ENCODE data around the gene TMEM81. TPM values are rescaled to one million over a fixed set of nuclear protein-coding genes. Genes with fewer than 3 reads are reported as not detected.
A peak's percentile ranks its signal among the peaks of the same experiment; 100 is the strongest.

The TMEM81 gene
- total RNA-seq, 1 donor from 2014 or later = 3.3 TPM

DNA sequence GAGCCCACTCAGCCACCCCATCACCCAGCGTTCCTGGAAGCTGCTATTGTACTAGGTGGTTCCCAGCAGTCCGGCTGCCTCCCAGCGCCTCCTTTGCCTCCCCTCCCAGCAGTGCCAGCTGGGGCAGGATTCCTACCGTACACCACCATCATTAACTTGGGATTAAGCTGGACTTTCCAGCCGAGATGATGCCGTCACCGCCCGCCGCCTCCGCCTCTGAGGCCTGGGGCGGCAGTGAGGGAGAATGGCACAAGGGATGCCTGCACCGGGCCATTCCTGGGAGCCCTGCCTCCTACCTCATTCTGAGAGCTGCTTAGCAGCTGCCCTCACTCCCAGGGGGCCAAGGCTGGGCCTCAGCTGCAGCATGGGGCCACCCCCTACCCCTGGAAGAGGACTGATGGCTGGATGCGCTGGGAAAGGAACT is 28.1 kb downstream of the TMEM81 start:
- no peaks in the 10 kb centered on the region for H3K79me2 ChIP-seq (ENCODE audit: low read depth)
- H3K27ac Mint-ChIP-seq = no peak overlapping the region
- H3K4me2 ChIP-seq = peak overlapping the region; percentile 27
- H4K20me1 ChIP-seq (ENCODE audit: low read depth) = no peaks in the 10 kb centered on the region
- H3K4me1 Mint-ChIP-seq = peaks cover 33% of the 10 kb centered on the region
- TF ChIP-seq EZH2phosphoT487 (IDR thresholded peaks at IDR 0.05) = no peak
- TF ChIP-seq, protein P1, sequence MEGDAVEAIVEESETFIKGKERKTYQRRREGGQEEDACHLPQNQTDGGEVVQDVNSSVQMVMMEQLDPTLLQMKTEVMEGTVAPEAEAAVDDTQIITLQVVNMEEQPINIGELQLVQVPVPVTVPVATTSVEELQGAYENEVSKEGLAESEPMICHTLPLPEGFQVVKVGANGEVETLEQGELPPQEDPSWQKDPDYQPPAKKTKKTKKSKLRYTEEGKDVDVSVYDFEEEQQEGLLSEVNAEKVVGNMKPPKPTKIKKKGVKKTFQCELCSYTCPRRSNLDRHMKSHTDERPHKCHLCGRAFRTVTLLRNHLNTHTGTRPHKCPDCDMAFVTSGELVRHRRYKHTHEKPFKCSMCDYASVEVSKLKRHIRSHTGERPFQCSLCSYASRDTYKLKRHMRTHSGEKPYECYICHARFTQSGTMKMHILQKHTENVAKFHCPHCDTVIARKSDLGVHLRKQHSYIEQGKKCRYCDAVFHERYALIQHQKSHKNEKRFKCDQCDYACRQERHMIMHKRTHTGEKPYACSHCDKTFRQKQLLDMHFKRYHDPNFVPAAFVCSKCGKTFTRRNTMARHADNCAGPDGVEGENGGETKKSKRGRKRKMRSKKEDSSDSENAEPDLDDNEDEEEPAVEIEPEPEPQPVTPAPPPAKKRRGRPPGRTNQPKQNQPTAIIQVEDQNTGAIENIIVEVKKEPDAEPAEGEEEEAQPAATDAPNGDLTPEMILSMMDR (IDR thresholded peaks at IDR 0.05) = no peak
- no peak for TF ChIP-seq EZH2 (IDR thresholded peaks at IDR 0.05)
- H3K9me3 Mint-ChIP-seq = no peaks in the 10 kb centered on the region
- H3K27me3 Mint-ChIP-seq (ENCODE audit: insufficient read depth, low read depth) = peaks cover 9% of the 10 kb centered on the region
- H2AFZ ChIP-seq (replicated peaks) = no peak overlapping the region
- no peaks in the 10 kb centered on the region for H3K36me3 Mint-ChIP-seq
- no peaks in the 10 kb centered on the region for H3K27me3 ChIP-seq
- H3K36me3 ChIP-seq = no peaks in the 10 kb centered on the region
- H3K9me3 ChIP-seq (ENCODE audit: low read depth) = no peaks in the 10 kb centered on the region
- DNase-seq (ENCODE audit: low spot score) = peak; percentile 40
- H3K4me3 Mint-ChIP-seq = no peak overlapping the region
- peaks cover 7% of the 10 kb centered on the region for H3F3A ChIP-seq (ENCODE audit: low read depth)
- peak overlapping the region; percentile 35 for H3K27ac ChIP-seq
- H3K4me3 ChIP-seq = no peak overlapping the region
- peaks cover 30% of the 10 kb centered on the region for H3K4me1 ChIP-seq
- no peak overlapping the region for H3K9ac ChIP-seq

DNA sequence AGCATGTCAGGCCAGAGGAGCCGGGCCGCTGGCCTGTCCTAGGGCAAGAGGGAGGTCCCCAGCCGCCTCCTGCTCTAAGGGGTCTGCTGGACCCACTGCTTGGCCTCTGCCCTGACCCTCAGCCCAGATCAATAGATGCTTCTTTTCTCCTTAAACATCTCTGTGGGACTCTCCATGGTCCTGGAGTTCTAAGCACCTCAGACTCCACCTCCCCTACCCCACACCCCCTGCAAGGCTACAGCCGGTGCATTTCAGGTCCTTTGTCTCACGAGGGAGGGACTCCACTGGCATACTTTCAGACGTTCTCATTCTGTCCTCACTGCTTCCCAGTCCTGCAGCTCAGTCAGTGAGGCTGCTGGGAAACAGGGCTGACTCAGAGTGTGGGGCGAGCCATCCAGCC is 30.2 kb downstream of the TMEM81 start:
- Mint-ChIP-seq H3K27ac (no peak overlapping the region), H3K9me3 (no peaks in the 10 kb centered on the region), H3K27me3 (ENCODE audit: insufficient read depth, low read depth) (peaks cover 20% of the 10 kb centered on the region), H3K4me3 (no peak overlapping the region), H3K4me1 (peaks cover 31% of the 10 kb centered on the region), H3K36me3 (no peaks in the 10 kb centered on the region)
- Histone ChIP-seq H3K4me2 (no peak overlapping the region), H3K27ac (no peak overlapping the region), H3K9ac (no peak overlapping the region), H3K79me2 (ENCODE audit: low read depth) (no peaks in the 10 kb centered on the region), H2AFZ (replicated peaks) (no peak overlapping the region), H3F3A (ENCODE audit: low read depth) (peaks cover 7% of the 10 kb centered on the region), H3K4me3 (no peak overlapping the region), H3K4me1 (peaks cover 30% of the 10 kb centered on the region), H3K36me3 (no peaks in the 10 kb centered on the region), H3K27me3 (no peaks in the 10 kb centered on the region), H3K9me3 (ENCODE audit: low read depth) (no peaks in the 10 kb centered on the region), H4K20me1 (ENCODE audit: low read depth) (no peaks in the 10 kb centered on the region)
- TF ChIP-seq EZH2phosphoT487 (IDR thresholded peaks at IDR 0.05) (no peak), EZH2 (IDR thresholded peaks at IDR 0.05) (no peak)
- TF ChIP-seq, protein P1 (IDR thresholded peaks at IDR 0.05) = no peak
- DNase-seq (ENCODE audit: low spot score) = peak; percentile 50

DNA sequence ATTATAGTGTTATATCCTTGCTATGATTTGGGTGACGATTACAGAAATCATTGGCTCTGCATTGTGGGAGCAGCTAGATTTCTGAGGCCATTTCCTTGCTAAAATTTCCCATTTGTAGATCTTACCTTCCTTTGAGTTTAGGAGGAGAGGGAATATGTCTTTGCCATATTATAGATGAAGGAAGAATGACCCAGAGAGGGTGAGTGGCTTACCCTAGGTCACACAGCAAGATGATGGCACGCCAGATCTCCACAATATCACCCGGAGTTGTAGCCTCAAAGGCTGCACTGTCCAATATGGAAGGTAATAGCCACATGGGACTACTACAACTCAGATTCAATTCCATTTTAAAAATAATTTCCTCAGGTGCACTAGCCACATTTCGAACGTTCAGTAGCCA is 31.0 kb downstream of the TMEM81 start:
- Histone ChIP-seq H3K4me2 (no peak overlapping the region), H3K4me3 (no peak overlapping the region), H3K4me1 (peaks cover 30% of the 10 kb centered on the region), H4K20me1 (ENCODE audit: low read depth) (no peaks in the 10 kb centered on the region), H3K79me2 (ENCODE audit: low read depth) (no peaks in the 10 kb centered on the region), H3K27me3 (no peaks in the 10 kb centered on the region), H3F3A (ENCODE audit: low read depth) (peaks cover 7% of the 10 kb centered on the region), H3K9me3 (ENCODE audit: low read depth) (no peaks in the 10 kb centered on the region), H3K9ac (no peak overlapping the region), H3K36me3 (no peaks in the 10 kb centered on the region), H3K27ac (no peak overlapping the region), H2AFZ (replicated peaks) (no peak overlapping the region)
- no peaks in the 10 kb centered on the region for H3K36me3 Mint-ChIP-seq
- peaks cover 13% of the 10 kb centered on the region for H3K27me3 Mint-ChIP-seq (ENCODE audit: insufficient read depth, low read depth)
- H3K4me1 Mint-ChIP-seq = peaks cover 31% of the 10 kb centered on the region
- TF ChIP-seq EZH2 (IDR thresholded peaks at IDR 0.05) = no peak
- TF ChIP-seq EZH2phosphoT487 (IDR thresholded peaks at IDR 0.05) = no peak
- TF ChIP-seq, protein P1 (IDR thresholded peaks at IDR 0.05) = no peak
- no peaks in the 10 kb centered on the region for H3K9me3 Mint-ChIP-seq
- no peak for DNase-seq (ENCODE audit: low spot score)
- H3K27ac Mint-ChIP-seq = no peak overlapping the region
- peak overlapping the region; percentile 21 for H3K4me3 Mint-ChIP-seq

All from neural progenitor cell (in vitro differentiated cells).